GM12878 (cell line): ENCODE measurements around the gene CRAMP1.

Source experiments
- BACH1 ChIP-seq: fragments of 450-650 bp; IDR thresholded peaks from 2 replicates; pipeline ENCODE4 v1.6.1; 2017; ENCODE audit warnings: mild to moderate bottlenecking, borderline replicate concordance
- EED ChIP-seq: sonication (generic); IDR thresholded peaks from 2 replicates; pipeline ENCODE4 v1.6.1; 2016; ENCODE audit warnings: antibody characterized with exemption, low read depth
- IKZF1 ChIP-seq: fragments of 450-650 bp; conservative IDR thresholded peaks from 2 replicates; pipeline ENCODE4 v1.6.1; 2017; ENCODE audit warnings: antibody characterized with exemption, mild to moderate bottlenecking
- NFIC ChIP-seq: IDR thresholded peaks from 2 replicates; pipeline ENCODE4 v1.6.1; 2012; ENCODE audit warnings: low read depth, mild to moderate bottlenecking, inconsistent platforms, low read length, moderate library complexity
- SIN3A ChIP-seq: IDR thresholded peaks from 2 replicates; pipeline ENCODE4 v1.6.1; 2012; ENCODE audit warnings: low read depth, low read length, improper control_type of control experiment
- ZNF274 ChIP-seq: IDR thresholded peaks from one replicate; pipeline ENCODE4 v1.8.0; 2011; ENCODE audit not compliant: insufficient read length, insufficient read depth
- TF ChIP-seq, protein P1 (sequence below), 3 experiments: IDR thresholded peaks in 2 of 3; conservative IDR thresholded peaks in 1 of 3; 2 replicates each; pipeline ENCODE4 v1.5.1; 2011; ENCODE audit warnings: low read depth in 3 of 3, low read length in 3 of 3, mild to moderate bottlenecking in 3 of 3, control low read depth in 2 of 3, moderate library complexity in 2 of 3, inconsistent platforms in 1 of 3, mixed read lengths in 1 of 3; ENCODE audit not compliant: control insufficient read depth in 2 of 3, insufficient read depth in 1 of 3; ENCODE audit errors: extremely low read depth in 1 of 3
- TF ChIP-seq, protein P2 (sequence below): IDR thresholded peaks from 2 replicates; pipeline ENCODE4 v1.6.1; 2012; ENCODE audit warnings: low read depth, low read length, improper control_type of control experiment
- TF ChIP-seq, protein P3 (sequence below): fragments of 450-650 bp; formaldehyde crosslinking; IDR thresholded peaks from 2 replicates; pipeline ENCODE4 v1.4.0; 2020; ENCODE audit warnings: mild to moderate bottlenecking, moderate library complexity
- TF ChIP-seq, protein P4 (sequence below): IDR thresholded peaks from 2 replicates; pipeline ENCODE4 v1.6.1; 2011; ENCODE audit warnings: low read depth, mild to moderate bottlenecking, low read length, moderate library complexity, borderline replicate concordance; ENCODE audit errors: extremely low read depth

DNA sequence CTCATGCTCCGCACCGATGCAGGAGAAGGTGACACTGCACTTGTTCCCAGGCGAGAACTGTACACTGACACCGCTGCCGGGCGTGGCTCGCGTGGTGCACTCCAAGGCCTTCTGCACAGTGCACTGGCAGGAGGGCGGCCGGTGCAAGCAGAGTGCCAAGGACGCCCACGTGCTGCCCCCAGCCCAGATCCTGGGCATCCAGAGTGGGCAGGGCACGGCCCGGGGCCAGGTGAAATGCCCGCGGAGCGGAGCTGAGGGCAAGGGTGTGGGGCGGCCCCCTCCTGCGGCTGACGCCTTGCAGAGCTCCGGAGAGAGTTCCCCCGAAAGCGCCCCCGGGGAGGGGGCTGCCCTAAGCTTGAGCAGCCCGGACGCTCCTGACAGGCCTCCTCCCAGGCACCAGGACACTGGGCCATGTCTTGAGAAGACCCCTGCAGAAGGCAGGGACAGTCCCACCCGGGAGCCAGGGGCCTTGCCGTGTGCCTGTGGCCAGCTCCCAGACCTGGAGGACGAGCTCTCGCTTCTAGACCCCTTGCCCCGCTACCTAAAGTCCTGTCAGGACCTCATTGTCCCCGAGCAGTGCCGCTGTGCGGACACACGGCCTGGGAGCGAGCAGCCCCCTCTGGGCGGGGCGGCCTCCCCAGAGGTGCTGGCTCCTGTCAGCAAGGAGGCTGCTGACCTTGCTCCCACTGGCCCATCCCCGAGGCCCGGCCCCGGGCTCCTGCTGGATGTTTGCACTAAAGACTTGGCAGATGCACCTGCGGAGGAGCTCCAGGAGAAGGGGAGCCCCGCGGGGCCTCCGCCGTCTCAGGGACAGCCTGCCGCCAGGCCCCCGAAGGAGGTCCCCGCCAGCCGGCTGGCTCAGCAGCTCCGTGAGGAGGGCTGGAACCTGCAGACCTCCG, 44.0 kb downstream of the CRAMP1 start:
- TF ChIP-seq EED: no peak
- no peak for TF ChIP-seq BACH1
- no peak for TF ChIP-seq NFIC
- TF ChIP-seq, protein P1, sequence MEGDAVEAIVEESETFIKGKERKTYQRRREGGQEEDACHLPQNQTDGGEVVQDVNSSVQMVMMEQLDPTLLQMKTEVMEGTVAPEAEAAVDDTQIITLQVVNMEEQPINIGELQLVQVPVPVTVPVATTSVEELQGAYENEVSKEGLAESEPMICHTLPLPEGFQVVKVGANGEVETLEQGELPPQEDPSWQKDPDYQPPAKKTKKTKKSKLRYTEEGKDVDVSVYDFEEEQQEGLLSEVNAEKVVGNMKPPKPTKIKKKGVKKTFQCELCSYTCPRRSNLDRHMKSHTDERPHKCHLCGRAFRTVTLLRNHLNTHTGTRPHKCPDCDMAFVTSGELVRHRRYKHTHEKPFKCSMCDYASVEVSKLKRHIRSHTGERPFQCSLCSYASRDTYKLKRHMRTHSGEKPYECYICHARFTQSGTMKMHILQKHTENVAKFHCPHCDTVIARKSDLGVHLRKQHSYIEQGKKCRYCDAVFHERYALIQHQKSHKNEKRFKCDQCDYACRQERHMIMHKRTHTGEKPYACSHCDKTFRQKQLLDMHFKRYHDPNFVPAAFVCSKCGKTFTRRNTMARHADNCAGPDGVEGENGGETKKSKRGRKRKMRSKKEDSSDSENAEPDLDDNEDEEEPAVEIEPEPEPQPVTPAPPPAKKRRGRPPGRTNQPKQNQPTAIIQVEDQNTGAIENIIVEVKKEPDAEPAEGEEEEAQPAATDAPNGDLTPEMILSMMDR (IDR thresholded peaks at IDR 0.05 in 2 of 3, conservative IDR thresholded peaks at IDR 0.05 in 1 of 3; ENCODE audit: control insufficient read depth in 2 of 3, extremely low read depth in 1 of 3, insufficient read depth in 1 of 3, low read depth in 3 of 3, low read length in 3 of 3): no peak
- TF ChIP-seq, protein P2, sequence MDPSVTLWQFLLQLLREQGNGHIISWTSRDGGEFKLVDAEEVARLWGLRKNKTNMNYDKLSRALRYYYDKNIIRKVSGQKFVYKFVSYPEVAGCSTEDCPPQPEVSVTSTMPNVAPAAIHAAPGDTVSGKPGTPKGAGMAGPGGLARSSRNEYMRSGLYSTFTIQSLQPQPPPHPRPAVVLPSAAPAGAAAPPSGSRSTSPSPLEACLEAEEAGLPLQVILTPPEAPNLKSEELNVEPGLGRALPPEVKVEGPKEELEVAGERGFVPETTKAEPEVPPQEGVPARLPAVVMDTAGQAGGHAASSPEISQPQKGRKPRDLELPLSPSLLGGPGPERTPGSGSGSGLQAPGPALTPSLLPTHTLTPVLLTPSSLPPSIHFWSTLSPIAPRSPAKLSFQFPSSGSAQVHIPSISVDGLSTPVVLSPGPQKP: no peak
- TF ChIP-seq, protein P3, sequence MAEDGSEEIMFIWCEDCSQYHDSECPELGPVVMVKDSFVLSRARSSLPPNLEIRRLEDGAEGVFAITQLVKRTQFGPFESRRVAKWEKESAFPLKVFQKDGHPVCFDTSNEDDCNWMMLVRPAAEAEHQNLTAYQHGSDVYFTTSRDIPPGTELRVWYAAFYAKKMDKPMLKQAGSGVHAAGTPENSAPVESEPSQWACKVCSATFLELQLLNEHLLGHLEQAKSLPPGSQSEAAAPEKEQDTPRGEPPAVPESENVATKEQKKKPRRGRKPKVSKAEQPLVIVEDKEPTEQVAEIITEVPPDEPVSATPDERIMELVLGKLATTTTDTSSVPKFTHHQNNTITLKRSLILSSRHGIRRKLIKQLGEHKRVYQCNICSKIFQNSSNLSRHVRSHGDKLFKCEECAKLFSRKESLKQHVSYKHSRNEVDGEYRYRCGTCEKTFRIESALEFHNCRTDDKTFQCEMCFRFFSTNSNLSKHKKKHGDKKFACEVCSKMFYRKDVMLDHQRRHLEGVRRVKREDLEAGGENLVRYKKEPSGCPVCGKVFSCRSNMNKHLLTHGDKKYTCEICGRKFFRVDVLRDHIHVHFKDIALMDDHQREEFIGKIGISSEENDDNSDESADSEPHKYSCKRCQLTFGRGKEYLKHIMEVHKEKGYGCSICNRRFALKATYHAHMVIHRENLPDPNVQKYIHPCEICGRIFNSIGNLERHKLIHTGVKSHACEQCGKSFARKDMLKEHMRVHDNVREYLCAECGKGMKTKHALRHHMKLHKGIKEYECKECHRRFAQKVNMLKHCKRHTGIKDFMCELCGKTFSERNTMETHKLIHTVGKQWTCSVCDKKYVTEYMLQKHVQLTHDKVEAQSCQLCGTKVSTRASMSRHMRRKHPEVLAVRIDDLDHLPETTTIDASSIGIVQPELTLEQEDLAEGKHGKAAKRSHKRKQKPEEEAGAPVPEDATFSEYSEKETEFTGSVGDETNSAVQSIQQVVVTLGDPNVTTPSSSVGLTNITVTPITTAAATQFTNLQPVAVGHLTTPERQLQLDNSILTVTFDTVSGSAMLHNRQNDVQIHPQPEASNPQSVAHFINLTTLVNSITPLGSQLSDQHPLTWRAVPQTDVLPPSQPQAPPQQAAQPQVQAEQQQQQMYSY (CRISPR knock-in tag): no peak
- TF ChIP-seq, protein P4, sequence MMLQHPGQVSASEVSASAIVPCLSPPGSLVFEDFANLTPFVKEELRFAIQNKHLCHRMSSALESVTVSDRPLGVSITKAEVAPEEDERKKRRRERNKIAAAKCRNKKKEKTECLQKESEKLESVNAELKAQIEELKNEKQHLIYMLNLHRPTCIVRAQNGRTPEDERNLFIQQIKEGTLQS: no peak
- no peak for TF ChIP-seq IKZF1
- TF ChIP-seq SIN3A: no peak
- TF ChIP-seq ZNF274: no peak
